ENCODE results near the gene C22orf15. TPM values are rescaled to one million over a fixed set of nuclear protein-coding genes. Genes with fewer than 3 reads are reported as not detected.

The C22orf15 gene
- total and polyA plus RNA-seq, 9 donors, result 0.14 to 0.66 (median 0.45) TPM

DNA sequence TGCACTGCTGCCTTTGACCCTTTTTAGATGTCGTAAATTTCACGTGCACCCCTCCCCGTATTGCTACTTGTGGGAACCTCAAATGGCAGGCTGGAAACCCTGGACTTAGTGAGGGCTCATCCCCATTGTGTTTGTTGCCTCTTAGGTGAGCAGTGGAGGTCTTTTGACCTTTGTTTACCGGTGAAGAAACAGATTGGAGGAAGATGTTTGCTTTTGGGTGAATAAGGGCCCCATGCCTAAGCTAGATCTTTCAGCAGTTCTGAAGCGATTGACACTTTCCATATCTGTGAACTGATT is 24.8 kb downstream of the C22orf15 start:
- peak overlapping the region; percentile 74 for H3K27ac ChIP-seq (ENCODE audit: low read length)
- WGBS (ENCODE audit: insufficient coverage), result 0% methylated on average over 3 of the region's 5 CpGs
- no peaks in the 10 kb centered on the region for H3K9me3 ChIP-seq (replicated peaks; ENCODE audit: control insufficient read depth, low read depth, low read length)
- peaks cover 48% of the 10 kb centered on the region for H3K4me1 ChIP-seq (ENCODE audit: control insufficient read depth, insufficient read depth, low read length)
- H3K36me3 ChIP-seq (ENCODE audit: control insufficient read depth, insufficient read depth, low read length), result peaks cover 24% of the 10 kb centered on the region
- no peaks in the 10 kb centered on the region for H3K27me3 ChIP-seq (ENCODE audit: control insufficient read depth, insufficient read depth, low read length)
- no peak for DNase-seq
- H3K4me3 ChIP-seq (ENCODE audit: low read length), result peak overlapping the region; percentile 55

GRCh38 chr22:23787910-23788309 is 25.1 kb downstream of the C22orf15 start:
- no peaks in the 10 kb centered on the region for H3K27me3 ChIP-seq (ENCODE audit: control insufficient read depth, insufficient read depth, low read length)
- H3K4me3 ChIP-seq (ENCODE audit: low read length), result peak overlapping the region; percentile 55
- H3K27ac ChIP-seq (ENCODE audit: low read length), result peak overlapping the region; percentile 74
- no peak for DNase-seq
- H3K36me3 ChIP-seq (ENCODE audit: control insufficient read depth, insufficient read depth, low read length), result peaks cover 27% of the 10 kb centered on the region
- no CpG with 5 or more reads among the region's 3 CpGs for WGBS (ENCODE audit: insufficient coverage)
- no peaks in the 10 kb centered on the region for H3K9me3 ChIP-seq (replicated peaks; ENCODE audit: control insufficient read depth, low read depth, low read length)
- peaks cover 51% of the 10 kb centered on the region for H3K4me1 ChIP-seq (ENCODE audit: control insufficient read depth, insufficient read depth, low read length)

- peaks cover 51% of the 10 kb centered on the region for H3K4me1 ChIP-seq (ENCODE audit: control insufficient read depth, insufficient read depth, low read length)
- no peak overlapping the region for H3K27ac ChIP-seq (ENCODE audit: low read length)
- 67% methylated on average over 1 of the region's 4 CpGs for WGBS (ENCODE audit: insufficient coverage)
Measured at GRCh38 chr22:23789121-23789520, 26.3 kb downstream of the C22orf15 start.

DNA sequence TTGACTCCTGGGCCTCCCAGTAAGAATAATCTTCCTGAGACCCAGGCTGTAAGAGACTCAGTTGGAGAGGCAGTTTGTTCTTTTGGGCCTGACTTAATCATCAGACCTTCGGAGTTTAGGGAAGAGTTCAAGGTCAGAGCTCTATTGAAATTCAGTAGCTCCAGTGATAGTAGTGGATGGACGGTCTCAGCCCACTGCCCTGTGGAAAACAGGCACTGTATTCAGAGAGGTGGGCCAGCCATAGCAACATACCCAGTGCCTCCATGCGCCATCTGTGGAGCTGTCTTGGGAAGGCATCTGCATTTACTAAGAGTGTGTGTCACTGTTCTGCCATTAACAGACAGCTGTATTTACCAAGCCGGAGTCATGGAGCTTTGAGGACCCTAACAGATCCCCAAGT is 26.8 kb downstream of the C22orf15 start:
- H3K36me3 ChIP-seq (ENCODE audit: control insufficient read depth, insufficient read depth, low read length), result peaks cover 38% of the 10 kb centered on the region
- H3K9me3 ChIP-seq (replicated peaks; ENCODE audit: control insufficient read depth, low read depth, low read length), result no peaks in the 10 kb centered on the region
- H3K4me3 ChIP-seq (ENCODE audit: low read length), result no peak overlapping the region
- H3K27ac ChIP-seq (ENCODE audit: low read length), result no peak overlapping the region
- 44% methylated on average over 2 of the region's 4 CpGs for WGBS (ENCODE audit: insufficient coverage)
- no peak for DNase-seq
- peaks cover 51% of the 10 kb centered on the region for H3K4me1 ChIP-seq (ENCODE audit: control insufficient read depth, insufficient read depth, low read length)
- no peaks in the 10 kb centered on the region for H3K27me3 ChIP-seq (ENCODE audit: control insufficient read depth, insufficient read depth, low read length)

More at GRCh38 chr22:23789121-23789520, 26.3 kb downstream of the C22orf15 start:
- Histone ChIP-seq H3K27me3 (ENCODE audit: control insufficient read depth, insufficient read depth, low read length) (no peaks in the 10 kb centered on the region), H3K36me3 (ENCODE audit: control insufficient read depth, insufficient read depth, low read length) (peaks cover 32% of the 10 kb centered on the region), H3K9me3 (replicated peaks; ENCODE audit: control insufficient read depth, low read depth, low read length) (no peaks in the 10 kb centered on the region), H3K4me3 (ENCODE audit: low read length) (no peak overlapping the region)
- DNase-seq, result no peak

- DNase-seq, result peak; percentile 87
- Histone ChIP-seq H3K27ac (ENCODE audit: low read length) (peak overlapping the region; percentile 67), H3K4me3 (ENCODE audit: low read length) (no peak overlapping the region), H3K9me3 (replicated peaks; ENCODE audit: control insufficient read depth, low read depth, low read length) (no peaks in the 10 kb centered on the region), H3K36me3 (ENCODE audit: control insufficient read depth, insufficient read depth, low read length) (peaks cover 42% of the 10 kb centered on the region), H3K27me3 (ENCODE audit: control insufficient read depth, insufficient read depth, low read length) (no peaks in the 10 kb centered on the region), H3K4me1 (ENCODE audit: control insufficient read depth, insufficient read depth, low read length) (peaks cover 50% of the 10 kb centered on the region)
- 26% methylated on average over 5 of the region's 11 CpGs for WGBS (ENCODE audit: insufficient coverage)
Measured at GRCh38 chr22:23790819-23791737, 28.3 kb downstream of the C22orf15 start.

DNA sequence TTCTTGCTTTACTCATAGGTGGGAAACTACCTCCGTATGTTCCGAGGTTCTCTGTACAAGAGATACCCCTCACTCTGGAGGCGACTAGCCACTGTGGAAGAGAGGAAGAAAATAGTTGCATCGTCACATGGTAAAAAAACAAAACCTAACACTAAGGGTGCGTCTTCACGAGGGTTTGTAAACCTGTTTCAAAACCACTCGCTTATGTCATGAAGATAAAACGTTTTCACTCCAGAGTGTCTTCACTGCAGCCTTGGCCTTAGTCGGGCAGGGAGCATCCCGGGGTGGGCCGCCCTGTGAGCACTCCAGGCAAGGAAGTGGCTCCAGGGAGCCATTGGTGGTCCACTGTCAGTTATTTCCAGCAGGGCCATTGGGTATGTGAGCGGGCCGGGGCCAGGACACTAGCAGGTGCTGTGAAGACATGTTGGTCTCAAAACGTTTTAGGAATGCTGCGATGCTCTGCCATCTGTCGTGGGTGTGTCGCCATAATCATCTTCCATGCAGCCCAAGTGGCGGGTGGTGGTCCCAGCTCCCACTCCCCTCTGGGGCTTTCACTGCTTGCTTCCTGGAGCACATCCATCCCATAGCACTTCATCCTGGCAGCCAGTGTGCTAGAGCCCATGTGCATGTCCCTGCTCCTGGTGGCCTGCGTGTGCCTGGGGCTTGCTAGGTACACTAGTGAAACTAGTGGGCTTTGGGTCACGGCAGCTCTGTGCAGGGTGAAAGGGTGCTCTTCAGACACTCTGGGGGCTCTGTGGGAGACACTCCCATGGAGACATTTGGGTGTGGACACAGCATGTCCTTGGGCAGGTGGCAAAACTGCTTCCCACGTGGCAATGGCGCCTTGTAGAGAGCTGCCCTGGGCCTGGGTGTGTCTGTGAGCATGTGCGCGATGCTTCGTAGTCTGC is 29.2 kb downstream of the C22orf15 start:
- 58% methylated on average over 15 of the region's 25 CpGs for WGBS (ENCODE audit: insufficient coverage)
- no peak for DNase-seq
- Histone ChIP-seq H3K4me3 (ENCODE audit: low read length) (no peak overlapping the region), H3K36me3 (ENCODE audit: control insufficient read depth, insufficient read depth, low read length) (peaks cover 48% of the 10 kb centered on the region), H3K27me3 (ENCODE audit: control insufficient read depth, insufficient read depth, low read length) (no peaks in the 10 kb centered on the region), H3K27ac (ENCODE audit: low read length) (peak overlapping the region; percentile 67), H3K4me1 (ENCODE audit: control insufficient read depth, insufficient read depth, low read length) (peaks cover 48% of the 10 kb centered on the region), H3K9me3 (replicated peaks; ENCODE audit: control insufficient read depth, low read depth, low read length) (no peaks in the 10 kb centered on the region)

DNA sequence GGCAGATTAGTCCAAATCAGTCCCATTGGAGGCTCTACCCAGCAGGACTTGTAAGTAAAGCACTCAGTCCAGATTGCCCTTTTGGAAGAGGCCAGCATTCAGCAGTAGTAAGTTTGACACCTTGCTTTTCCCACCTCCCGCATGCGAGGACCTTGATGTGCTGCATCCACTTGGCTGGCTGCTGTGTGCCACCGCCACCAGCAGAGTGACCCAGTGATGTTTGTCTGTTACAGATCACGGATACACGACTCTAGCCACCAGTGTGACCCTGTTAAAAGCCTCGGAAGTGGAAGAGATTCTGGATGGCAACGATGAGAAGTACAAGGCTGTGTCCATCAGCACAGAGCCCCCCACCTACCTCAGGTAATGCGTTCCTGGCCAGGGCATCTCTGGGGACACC is 30.5 kb downstream of the C22orf15 start:
- no peak for DNase-seq
- Histone ChIP-seq H3K27ac (ENCODE audit: low read length) (no peak overlapping the region), H3K9me3 (replicated peaks; ENCODE audit: control insufficient read depth, low read depth, low read length) (no peaks in the 10 kb centered on the region), H3K27me3 (ENCODE audit: control insufficient read depth, insufficient read depth, low read length) (no peaks in the 10 kb centered on the region), H3K36me3 (ENCODE audit: control insufficient read depth, insufficient read depth, low read length) (peaks cover 56% of the 10 kb centered on the region), H3K4me3 (ENCODE audit: low read length) (no peak overlapping the region), H3K4me1 (ENCODE audit: control insufficient read depth, insufficient read depth, low read length) (peaks cover 40% of the 10 kb centered on the region)
- 83% methylated on average over 6 of the region's 8 CpGs for WGBS (ENCODE audit: insufficient coverage)

DNA sequence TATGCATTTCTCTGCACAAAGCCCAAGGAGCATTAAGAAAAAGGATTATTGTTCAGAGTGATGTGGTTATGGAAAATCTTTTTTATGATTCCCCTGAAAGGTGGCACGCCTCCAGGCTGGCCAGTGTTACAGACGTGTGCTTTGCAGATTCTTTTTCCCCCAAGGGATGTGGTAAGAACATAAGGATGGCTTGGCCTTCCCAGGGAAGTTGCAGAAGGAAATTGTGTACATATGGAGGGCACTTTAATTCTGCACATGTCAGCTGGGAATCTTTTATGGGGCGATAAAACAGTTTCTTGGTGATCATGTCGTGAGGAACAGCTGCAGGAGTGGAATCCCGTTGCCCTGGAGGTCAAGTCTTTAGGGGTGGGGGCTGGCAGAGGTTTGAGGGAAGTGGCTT is 33.7 kb downstream of the C22orf15 start:
- Histone ChIP-seq H3K27ac (ENCODE audit: low read length) (peak overlapping the region; percentile 21), H3K9me3 (replicated peaks; ENCODE audit: control insufficient read depth, low read depth, low read length) (no peaks in the 10 kb centered on the region), H3K27me3 (ENCODE audit: control insufficient read depth, insufficient read depth, low read length) (no peaks in the 10 kb centered on the region), H3K4me1 (ENCODE audit: control insufficient read depth, insufficient read depth, low read length) (peaks cover 18% of the 10 kb centered on the region), H3K4me3 (ENCODE audit: low read length) (no peak overlapping the region), H3K36me3 (ENCODE audit: control insufficient read depth, insufficient read depth, low read length) (peaks cover 73% of the 10 kb centered on the region)
- peak; percentile 89 for DNase-seq
- WGBS (ENCODE audit: insufficient coverage), result 14% methylated on average over 5 of the region's 5 CpGs

GRCh38 chr22:23800297-23801237 is 37.8 kb downstream of the C22orf15 start:
- Histone ChIP-seq H3K27ac (ENCODE audit: low read length) (no peak overlapping the region), H3K4me1 (ENCODE audit: control insufficient read depth, insufficient read depth, low read length) (peaks cover 5% of the 10 kb centered on the region), H3K4me3 (ENCODE audit: low read length) (no peak overlapping the region), H3K9me3 (replicated peaks; ENCODE audit: control insufficient read depth, low read depth, low read length) (no peaks in the 10 kb centered on the region), H3K36me3 (ENCODE audit: control insufficient read depth, insufficient read depth, low read length) (peaks cover 70% of the 10 kb centered on the region), H3K27me3 (ENCODE audit: control insufficient read depth, insufficient read depth, low read length) (no peaks in the 10 kb centered on the region)
- no peak for DNase-seq
- WGBS (ENCODE audit: insufficient coverage), result 90% methylated on average over 18 of the region's 18 CpGs

Data from muscle of leg (tissue), 11 donors.